HepG2 (cell line): ENCODE data around the gene NAXD. TPM values are rescaled to one million over a fixed set of nuclear protein-coding genes. Genes with fewer than 3 reads are reported as not detected.

Source experiments
- BCL6 ChIP-seq: IDR thresholded peaks from 2 replicates; pipeline ENCODE4 v1.6.1; 2016; ENCODE audit warnings: missing genetic modification reagents, missing compliant biosample characterization
- CHD4 ChIP-seq: fragments of 200-600 bp; sonication (generic); IDR thresholded peaks from 2 replicates; pipeline ENCODE4 v1.7.0; 2017; ENCODE audit warnings: mild to moderate bottlenecking, low read length, borderline replicate concordance
- ELF4 ChIP-seq: sonication (generic); formaldehyde crosslinking; IDR thresholded peaks from 2 replicates; pipeline ENCODE4 v1.5.0; 2020; ENCODE audit warnings: missing genetic modification reagents, mild to moderate bottlenecking, moderate library complexity, borderline replicate concordance
- EZH2 ChIP-seq: conservative IDR thresholded peaks from 2 replicates; pipeline ENCODE4 v1.6.1; 2012; ENCODE audit warnings: mild to moderate bottlenecking, low read depth, low read length, moderate library complexity
- IKZF5 ChIP-seq: IDR thresholded peaks from 2 replicates; pipeline ENCODE4 v1.6.1; 2018; ENCODE audit warnings: missing genetic modification reagents, mild to moderate bottlenecking, missing compliant biosample characterization
- ISX ChIP-seq: sonication (generic); formaldehyde crosslinking; conservative IDR thresholded peaks from 2 replicates; pipeline ENCODE4 v1.5.0; 2020; ENCODE audit warnings: missing genetic modification reagents
- KDM2A ChIP-seq: sonication (generic); formaldehyde crosslinking; IDR thresholded peaks from 2 replicates; pipeline ENCODE4 v1.4.0; 2020; ENCODE audit warnings: low read depth, missing genetic modification reagents, borderline replicate concordance
- MEIS2 ChIP-seq: sonication (generic); formaldehyde crosslinking; IDR thresholded peaks from 2 replicates; pipeline ENCODE4 v1.9.0; 2021; ENCODE audit warnings: mild to moderate bottlenecking, missing genetic modification reagents
- NCOA1 ChIP-seq: sonication (generic); formaldehyde crosslinking; IDR thresholded peaks from 2 replicates; pipeline ENCODE4 v1.9.0; 2021; ENCODE audit warnings: missing genetic modification reagents
- PAX8 ChIP-seq: sonication (generic); formaldehyde crosslinking; IDR thresholded peaks from 2 replicates; pipeline ENCODE4 v1.8.0; 2022; ENCODE audit warnings: mild to moderate bottlenecking, missing genetic modification reagents, borderline replicate concordance
- POLR2AphosphoS5 ChIP-seq: IDR thresholded peaks from 2 replicates; pipeline ENCODE4 v1.6.1; 2012; ENCODE audit warnings: low read depth, low read length
- SMAD9 ChIP-seq: sonication (generic); formaldehyde crosslinking; IDR thresholded peaks from 2 replicates; pipeline ENCODE4 v1.5.1; 2020; ENCODE audit warnings: mild to moderate bottlenecking, missing genetic modification reagents
- SP5 ChIP-seq: IDR thresholded peaks from 2 replicates; pipeline ENCODE4 v1.6.1; 2016; ENCODE audit warnings: low read depth, borderline replicate concordance
- ZBTB7A ChIP-seq: sonication (generic); formaldehyde crosslinking; IDR thresholded peaks from 2 replicates; pipeline ENCODE4 v1.8.0; 2022; ENCODE audit warnings: mild to moderate bottlenecking, missing genetic modification reagents
- ZFAT ChIP-seq: sonication (generic); formaldehyde crosslinking; conservative IDR thresholded peaks from 2 replicates; pipeline ENCODE4 v1.8.1; 2023; ENCODE audit warnings: missing genetic modification reagents, inconsistent platforms
- ZNF24 ChIP-seq: fragments of 450-650 bp; IDR thresholded peaks from 2 replicates; pipeline ENCODE4 v1.6.1; 2017; ENCODE audit warnings: antibody characterized with exemption, mild to moderate bottlenecking
- ZNF282 ChIP-seq: fragments of 450-650 bp; IDR thresholded peaks from 2 replicates; pipeline ENCODE4 v1.6.1; 2018; ENCODE audit not compliant: partially characterized antibody
- ZNF430 ChIP-seq: sonication (generic); formaldehyde crosslinking; IDR thresholded peaks from 2 replicates; pipeline ENCODE4 v1.9.0; 2021; ENCODE audit warnings: mild to moderate bottlenecking, missing genetic modification reagents
- ZNF484 ChIP-seq: sonication (generic); formaldehyde crosslinking; IDR thresholded peaks from 2 replicates; pipeline ENCODE4 v1.5.1; 2020; ENCODE audit warnings: mild to moderate bottlenecking, low read depth, missing genetic modification reagents, borderline replicate concordance
- ZNF546 ChIP-seq: sonication (generic); formaldehyde crosslinking; conservative IDR thresholded peaks from 2 replicates; pipeline ENCODE4 v1.8.1; 2023; ENCODE audit warnings: mild to moderate bottlenecking, missing genetic modification reagents
- ZNF629 ChIP-seq: sonication (generic); formaldehyde crosslinking; conservative IDR thresholded peaks from 2 replicates; pipeline ENCODE4 v1.5.0; 2020; ENCODE audit warnings: missing genetic modification reagents
- ZNF660 ChIP-seq: sonication (generic); formaldehyde crosslinking; IDR thresholded peaks from 2 replicates; pipeline ENCODE4 v1.5.1; 2020; ENCODE audit warnings: mild to moderate bottlenecking, low read depth, missing genetic modification reagents, borderline replicate concordance
- ZNF704 ChIP-seq: sonication (generic); formaldehyde crosslinking; IDR thresholded peaks from 2 replicates; pipeline ENCODE4 v1.8.1; 2023; ENCODE audit warnings: mild to moderate bottlenecking, inconsistent platforms, moderate library complexity, missing genetic modification reagents, borderline replicate concordance
- polyA plus RNA-seq, 8 experiments: library from polyadenylated mRNA; depleted of rRNA in 3 of 8; stranded (reverse) in 7 of 8; unstranded in 1 of 8; fragments of >200 nt; fragmentation: Illumina TruSeq in 4 of 8; extraction: Trizol in 4 of 8; gene quantifications; 2 replicates each; pipeline versions ENCODE4 v1.2.1 to v1.2.3, GENCODE V29; 2011 to 2016; ENCODE audit warnings: low read depth in 4 of 8, missing spikeins in 1 of 8, mixed read lengths in 1 of 8; ENCODE audit not compliant: insufficient read depth in 1 of 8
- total RNA-seq, 5 experiments: library from RNA; depleted of rRNA; stranded (reverse); fragments of >200 nt; fragmentation: Illumina TruSeq; extraction: Trizol; gene quantifications; 2 replicates each; pipeline ENCODE4 v1.2.3, GENCODE V29; 2016; ENCODE audit warnings: low read depth in 1 of 5
- TF ChIP-seq, protein P1 (sequence below): sonication (generic); formaldehyde crosslinking; IDR thresholded peaks from 2 replicates; pipeline ENCODE4 v1.5.0; 2020; ENCODE audit warnings: missing genetic modification reagents
- TF ChIP-seq, protein P2 (sequence below): sonication (generic); formaldehyde crosslinking; IDR thresholded peaks from 2 replicates; pipeline ENCODE4 v1.8.1; 2022; ENCODE audit warnings: low read depth, mild to moderate bottlenecking, missing genetic modification reagents
- TF ChIP-seq, protein P3 (sequence below): sonication (generic); formaldehyde crosslinking; IDR thresholded peaks from 2 replicates; pipeline ENCODE4 v1.4.0; 2020; ENCODE audit warnings: mild to moderate bottlenecking, missing genetic modification reagents

Gene NAXD
- total and polyA plus RNA-seq, 2 of the 13 experiments (the other 11 are each of a cell fraction or from before 2014, with no cell fraction given) = 19.0 to 23.2 TPM

DNA sequence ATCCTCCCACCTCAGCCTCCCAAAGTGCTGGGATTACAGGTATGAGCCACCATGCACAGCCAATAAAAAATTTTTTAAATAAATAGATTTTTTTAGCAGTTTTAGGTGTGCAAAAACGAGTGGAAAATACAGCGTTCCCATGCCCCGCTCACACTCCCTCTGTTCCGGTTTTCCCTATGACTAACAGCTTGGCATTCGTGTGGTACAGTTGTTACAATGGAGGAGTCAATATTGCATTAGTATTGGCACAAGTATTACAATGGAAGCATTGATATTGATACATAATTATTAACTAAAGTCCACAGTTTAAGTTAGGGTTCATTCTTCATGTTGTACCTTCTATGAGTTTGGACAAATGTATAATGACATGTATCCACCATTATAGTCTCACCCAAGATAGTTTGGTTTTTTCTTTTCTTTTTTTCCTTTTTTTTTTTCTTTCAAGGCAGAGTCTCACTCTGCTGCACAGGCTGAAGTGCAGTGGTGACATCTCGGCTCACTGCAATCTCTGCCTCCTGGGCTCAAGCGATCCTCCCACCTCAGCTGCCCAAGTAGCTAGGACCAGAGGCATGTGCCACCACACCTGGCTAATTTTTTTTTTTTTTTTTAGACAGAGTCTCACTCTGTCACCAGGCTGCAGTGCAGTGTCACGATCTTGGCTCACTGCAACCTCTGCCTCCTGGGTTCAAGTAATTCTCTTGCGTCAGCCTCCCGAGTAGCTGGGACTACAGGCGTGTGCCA lies 38.4 kb upstream of the NAXD start (continued):
- no peak for TF ChIP-seq PAX8
- TF ChIP-seq NCOA1 (CRISPR knock-in tag) = no peak
- TF ChIP-seq ZNF430 (CRISPR knock-in tag) = no peak
- no peak for TF ChIP-seq ZNF24
- no peak for TF ChIP-seq CHD4
- TF ChIP-seq ZNF629 (CRISPR knock-in tag) = no peak
- TF ChIP-seq MEIS2 (CRISPR knock-in tag) = no peak
- TF ChIP-seq ZNF282 = no peak
- TF ChIP-seq ZFAT (CRISPR knock-in tag) = no peak
- TF ChIP-seq KDM2A (CRISPR knock-in tag) = no peak
- TF ChIP-seq, protein P1, sequence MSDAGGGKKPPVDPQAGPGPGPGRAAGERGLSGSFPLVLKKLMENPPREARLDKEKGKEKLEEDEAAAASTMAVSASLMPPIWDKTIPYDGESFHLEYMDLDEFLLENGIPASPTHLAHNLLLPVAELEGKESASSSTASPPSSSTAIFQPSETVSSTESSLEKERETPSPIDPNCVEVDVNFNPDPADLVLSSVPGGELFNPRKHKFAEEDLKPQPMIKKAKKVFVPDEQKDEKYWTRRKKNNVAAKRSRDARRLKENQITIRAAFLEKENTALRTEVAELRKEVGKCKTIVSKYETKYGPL = no peak
- TF ChIP-seq ZNF546 = no peak
- TF ChIP-seq ZNF660 (CRISPR knock-in tag) = no peak
- TF ChIP-seq, protein P2, sequence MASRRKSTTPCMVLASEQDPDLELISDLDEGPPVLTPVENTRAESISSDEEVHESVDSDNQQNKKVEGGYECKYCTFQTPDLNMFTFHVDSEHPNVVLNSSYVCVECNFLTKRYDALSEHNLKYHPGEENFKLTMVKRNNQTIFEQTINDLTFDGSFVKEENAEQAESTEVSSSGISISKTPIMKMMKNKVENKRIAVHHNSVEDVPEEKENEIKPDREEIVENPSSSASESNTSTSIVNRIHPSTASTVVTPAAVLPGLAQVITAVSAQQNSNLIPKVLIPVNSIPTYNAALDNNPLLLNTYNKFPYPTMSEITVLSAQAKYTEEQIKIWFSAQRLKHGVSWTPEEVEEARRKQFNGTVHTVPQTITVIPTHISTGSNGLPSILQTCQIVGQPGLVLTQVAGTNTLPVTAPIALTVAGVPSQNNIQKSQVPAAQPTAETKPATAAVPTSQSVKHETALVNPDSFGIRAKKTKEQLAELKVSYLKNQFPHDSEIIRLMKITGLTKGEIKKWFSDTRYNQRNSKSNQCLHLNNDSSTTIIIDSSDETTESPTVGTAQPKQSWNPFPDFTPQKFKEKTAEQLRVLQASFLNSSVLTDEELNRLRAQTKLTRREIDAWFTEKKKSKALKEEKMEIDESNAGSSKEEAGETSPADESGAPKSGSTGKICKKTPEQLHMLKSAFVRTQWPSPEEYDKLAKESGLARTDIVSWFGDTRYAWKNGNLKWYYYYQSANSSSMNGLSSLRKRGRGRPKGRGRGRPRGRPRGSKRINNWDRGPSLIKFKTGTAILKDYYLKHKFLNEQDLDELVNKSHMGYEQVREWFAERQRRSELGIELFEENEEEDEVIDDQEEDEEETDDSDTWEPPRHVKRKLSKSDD (CRISPR knock-in tag) = no peak
- peak; percentile 28; the same call in 1 of the 2 replicates for TF ChIP-seq BCL6 (CRISPR knock-in tag)
- no peak for TF ChIP-seq ELF4
- no peak for TF ChIP-seq SMAD9 (CRISPR knock-in tag)
- TF ChIP-seq ZNF484 = no peak
- TF ChIP-seq ZBTB7A (CRISPR knock-in tag) = no peak
- TF ChIP-seq, protein P3, sequence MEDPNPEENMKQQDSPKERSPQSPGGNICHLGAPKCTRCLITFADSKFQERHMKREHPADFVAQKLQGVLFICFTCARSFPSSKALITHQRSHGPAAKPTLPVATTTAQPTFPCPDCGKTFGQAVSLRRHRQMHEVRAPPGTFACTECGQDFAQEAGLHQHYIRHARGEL (CRISPR knock-in tag) = no peak
- TF ChIP-seq ZNF704 (CRISPR knock-in tag) = no peak
- no peak for TF ChIP-seq SP5 (CRISPR knock-in tag)
- TF ChIP-seq IKZF5 (CRISPR knock-in tag) = no peak
- TF ChIP-seq EZH2 = no peak
- TF ChIP-seq ISX (CRISPR knock-in tag) = no peak
- TF ChIP-seq POLR2AphosphoS5 = no peak
